HG02571 (cell line): Measurements from ENCODE around the gene TRABD2B.

Experiments used
- ATAC-seq: cut with Tn5 transposase; IDR thresholded peaks from one replicate; pipeline ENCODE4 v1.9.1; 2021; ENCODE audit warnings: mild to moderate bottlenecking, moderate library complexity; ENCODE audit not compliant: unreplicated experiment

TRABD2B gene

DNA sequence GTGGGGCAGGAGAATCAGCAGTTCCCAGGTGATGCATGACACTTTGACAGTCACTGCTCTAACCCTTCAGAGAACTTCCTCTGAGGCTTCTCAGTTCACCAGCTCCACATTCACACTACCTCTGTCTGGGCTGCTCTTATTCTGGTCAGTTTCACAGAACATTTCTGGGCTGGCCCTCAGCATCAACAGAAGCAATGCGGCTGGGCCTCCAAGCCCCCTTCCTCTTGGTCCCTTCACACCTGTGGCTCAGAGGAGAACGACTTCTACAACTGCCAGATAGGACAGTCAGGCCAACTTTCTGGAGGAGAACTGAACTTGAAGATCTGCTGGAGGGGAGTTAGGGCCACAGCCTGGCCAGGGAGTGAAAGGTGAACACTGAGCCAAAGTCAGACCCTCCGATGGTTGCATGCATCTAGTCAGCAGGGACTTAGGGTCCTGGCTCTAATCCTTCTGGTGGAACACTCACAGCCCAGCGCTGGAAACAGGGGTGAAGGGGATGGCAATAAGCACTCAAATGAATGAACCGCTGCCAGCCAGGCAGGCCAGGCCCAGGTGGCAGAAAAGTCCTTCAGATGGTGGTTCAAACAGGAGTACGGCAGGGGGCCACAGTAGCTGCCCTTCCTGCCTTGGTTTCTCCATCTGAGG is 285.2 kb downstream of the TRABD2B start:
- no peak for ATAC-seq

GRCh38 chr1:47711184-47711847 is 285.9 kb downstream of the TRABD2B start:
- no peak for ATAC-seq
